Raji (cell line): Measurements from ENCODE around the gene TMEM245.

Source experiments
- POLR2A ChIP-seq: IDR thresholded peaks from 2 replicates; pipeline ENCODE4 v1.6.1; 2011; ENCODE audit warnings: low read depth, low read length, control low read depth; ENCODE audit not compliant: insufficient read depth

TMEM245 gene

GRCh38 chr9:109098171-109098959 is 21.4 kb downstream of the TMEM245 start:
- TF ChIP-seq POLR2A, result no peak

GRCh38 chr9:109097146-109097545 is 22.6 kb downstream of the TMEM245 start:
- no peak for TF ChIP-seq POLR2A

- TF ChIP-seq POLR2A, result no peak
These were observed 24.4 kb downstream of the TMEM245 start for GRCh38 chr9:109095321-109095720.

- no peak for TF ChIP-seq POLR2A
These were observed 25.5 kb downstream of the TMEM245 start for GRCh38 chr9:109094268-109094667.

- no peak for TF ChIP-seq POLR2A
These were observed 27.2 kb downstream of the TMEM245 start for GRCh38 chr9:109092587-109092986.

- TF ChIP-seq POLR2A, result no peak
These were observed 27.6 kb downstream of the TMEM245 start for GRCh38 chr9:109092051-109092580.

- no peak for TF ChIP-seq POLR2A
These were observed 31.5 kb downstream of the TMEM245 start for GRCh38 chr9:109088221-109088620.

GRCh38 chr9:109087795-109088194 is 32.0 kb downstream of the TMEM245 start:
- no peak for TF ChIP-seq POLR2A

- no peak for TF ChIP-seq POLR2A
These were observed 33.5 kb downstream of the TMEM245 start for GRCh38 chr9:109086221-109086620.

- TF ChIP-seq POLR2A, result no peak
These were observed 34.2 kb downstream of the TMEM245 start for GRCh38 chr9:109085510-109085909.

GRCh38 chr9:109083813-109084405 is 35.8 kb downstream of the TMEM245 start:
- no peak for TF ChIP-seq POLR2A

- TF ChIP-seq POLR2A, result no peak
These were observed 36.6 kb downstream of the TMEM245 start for GRCh38 chr9:109083141-109083540.

GRCh38 chr9:109082091-109082620 is 37.6 kb downstream of the TMEM245 start:
- no peak for TF ChIP-seq POLR2A

- TF ChIP-seq POLR2A, result no peak
These were observed 45.4 kb downstream of the TMEM245 start for GRCh38 chr9:109074236-109074889.

- TF ChIP-seq POLR2A, result no peak
These were observed 46.8 kb downstream of the TMEM245 start for GRCh38 chr9:109072821-109073435.
